PC-3 (cell line): Measurements from ENCODE around the gene GFOD1. TPM values are rescaled to one million over a fixed set of nuclear protein-coding genes. Genes with fewer than 3 reads are reported as not detected.

ENCODE experiments used
- ATAC-seq: fragments of 200-7000 bp; cut with Tn5 transposase; 2 replicates; pipeline ENCODE4 v1.9.1; 2020; ENCODE audit warnings: mild to moderate bottlenecking, moderate library complexity
- BruUV-seq: library from RNA; stranded (reverse); fragments of 400-500 nt; replicated peaks from 2 replicates; lab custom pipeline; 2021; lab: Mats Ljungman, UMichigan
- CTCF ChIA-PET: fragments of 300-600 bp; sonication (Branson Sonifier 250); formaldehyde crosslinking; loops from one replicate; lab custom pipeline; 2022; ENCODE audit warnings: antibody characterized with exemption; lab: Charles Lee
- POLR2A ChIA-PET: fragments of 300-600 bp; sonication (Branson Sonifier 250); formaldehyde crosslinking; loops from one replicate; lab custom pipeline; 2022; ENCODE audit warnings: antibody characterized with exemption; ENCODE audit not compliant: unreplicated experiment; lab: Charles Lee
- DNase-seq: peaks from one replicate; pipeline ENCODE4 v3.0.0-alpha.2; 2015
- H2AFZ ChIP-seq: fragments of 300-600 bp; sonication (generic); 2 replicates; pipeline ENCODE4 v1.6.0; 2016; ENCODE audit warnings: antibody characterized with exemption, low read length
- H3F3A ChIP-seq: fragments of 300-600 bp; sonication (generic); one replicate; pipeline ENCODE4 v1.6.0; 2017; ENCODE audit warnings: antibody characterized with exemption, low read length, control low read depth, mild to moderate bottlenecking; ENCODE audit not compliant: unreplicated experiment
- H3K27ac ChIP-seq: fragments of 300-600 bp; sonication (generic); 2 replicates; pipeline ENCODE4 v1.5.1; 2016; ENCODE audit warnings: mild to moderate bottlenecking, low read length
- H3K27me3 ChIP-seq: fragments of 300-600 bp; sonication (generic); 2 replicates; pipeline ENCODE4 v1.6.1; 2016; ENCODE audit warnings: low read length, mixed read lengths
- H3K36me3 ChIP-seq: fragments of 300-600 bp; sonication (generic); 2 replicates; pipeline ENCODE4 v1.6.1; 2016; ENCODE audit warnings: low read depth, mixed run types, low read length, mixed read lengths
- H3K4me1 ChIP-seq: fragments of 300-600 bp; sonication (generic); 2 replicates; pipeline ENCODE4 v1.5.1; 2016; ENCODE audit warnings: low read length; ENCODE audit not compliant: insufficient read depth
- H3K4me2 ChIP-seq: fragments of 300-600 bp; sonication (generic); 2 replicates; pipeline ENCODE4 v1.6.0; 2016; ENCODE audit warnings: low read length
- H3K4me3 ChIP-seq: fragments of 300-600 bp; sonication (generic); 2 replicates; pipeline ENCODE4 v1.5.1; 2016; ENCODE audit warnings: mild to moderate bottlenecking, low read length, mixed read lengths
- H3K79me2 ChIP-seq: fragments of 300-600 bp; sonication (generic); 2 replicates; pipeline ENCODE4 v1.6.1; 2017; ENCODE audit warnings: low read length, mixed read lengths
- H3K9ac ChIP-seq: fragments of 300-600 bp; sonication (generic); 2 replicates; pipeline ENCODE4 v1.6.0; 2016; ENCODE audit warnings: mild to moderate bottlenecking, low read length
- H3K9me2 ChIP-seq: fragments of 300-600 bp; sonication (generic); replicated peaks from 2 replicates; pipeline ENCODE4 v1.6.1; 2016; ENCODE audit warnings: mixed run types, low read length, mixed read lengths
- H3K9me3 ChIP-seq: fragments of 300-600 bp; sonication (generic); 2 replicates; pipeline ENCODE4 v1.6.1; 2016; ENCODE audit warnings: low read length, mixed read lengths
- H4K20me1 ChIP-seq: fragments of 300-600 bp; sonication (generic); 2 replicates; pipeline ENCODE4 v1.6.1; 2016; ENCODE audit warnings: low read length, mixed read lengths
- CTCF ChIP-seq: fragments of 300-600 bp; sonication (generic); conservative IDR thresholded peaks from 2 replicates; pipeline ENCODE4 v1.5.1; 2017; ENCODE audit warnings: antibody characterized with exemption, low read depth, mild to moderate bottlenecking, low read length
- EZH2 ChIP-seq: fragments of 300-600 bp; sonication (generic); IDR thresholded peaks from one replicate; pipeline ENCODE4 v1.6.1; 2017; ENCODE audit warnings: antibody characterized with exemption, mild to moderate bottlenecking, low read length; ENCODE audit not compliant: unreplicated experiment
- EZH2phosphoT487 ChIP-seq: fragments of 300-600 bp; sonication (generic); IDR thresholded peaks from 2 replicates; pipeline ENCODE4 v1.6.1; 2018; ENCODE audit warnings: mild to moderate bottlenecking, antibody characterized with exemption, low read length, borderline replicate concordance
- intact Hi-C: fragments of 100-400 bp; cut with micrococcal nuclease; formaldehyde crosslinking; loops from 2 replicates; pipeline ENCODE4 v1.9.0; 2023
- total RNA-seq: library from RNA; depleted of rRNA; stranded (reverse); fragments of >200 nt; gene quantifications from 2 replicates; pipeline ENCODE4 v1.2.3, GENCODE V29; 2014

The GFOD1 gene
- total RNA-seq, 1 experiment from 2014 or later: 16.0 TPM

GRCh38 chr6:13446381-13446780 lies 41.0 kb downstream of the GFOD1 start:
- no peaks in the 10 kb centered on the region for H3K9me2 ChIP-seq
- intact Hi-C loops: no loop called here
- H3K4me1 ChIP-seq: no peaks in the 10 kb centered on the region
- H3K36me3 ChIP-seq: no peaks in the 10 kb centered on the region
- no peaks in the 10 kb centered on the region for H3K27me3 ChIP-seq
- no peak overlapping the region for H3K9ac ChIP-seq
- H3K9me3 ChIP-seq: no peaks in the 10 kb centered on the region
- H4K20me1 ChIP-seq: no peaks in the 10 kb centered on the region
- H3K4me2 ChIP-seq: no peak overlapping the region
- CTCF ChIA-PET: no interaction called here
- H3F3A ChIP-seq: no peaks in the 10 kb centered on the region
- 0 out of 2 replicates have a peak, but pooled peaks cover 18% of the 10 kb centered on the region for H3K79me2 ChIP-seq
- no peak overlapping the region for H3K27ac ChIP-seq
- DNase-seq (no peak), ATAC-seq (no peak)
- TF ChIP-seq CTCF (no peak), EZH2 (no peak), EZH2phosphoT487 (no peak)
- H3K4me3 ChIP-seq: no peak overlapping the region
- POLR2A ChIA-PET: no interaction called here
- no TSS peak for BruUV-seq
- H2AFZ ChIP-seq: no peak overlapping the region

- H2AFZ ChIP-seq: no peak overlapping the region
- CTCF ChIA-PET: no interaction called here
Observed at GRCh38 chr6:13445744-13446115, 41.7 kb downstream of the GFOD1 start.

More at GRCh38 chr6:13445744-13446115, 41.7 kb downstream of the GFOD1 start:
- no peak overlapping the region for H3K9ac ChIP-seq
- 0 out of 2 replicates have a peak, but pooled peaks cover 23% of the 10 kb centered on the region for H3K79me2 ChIP-seq
- H3K36me3 ChIP-seq: no peaks in the 10 kb centered on the region
- TF ChIP-seq EZH2phosphoT487 (no peak), CTCF (no peak), EZH2 (no peak)
- POLR2A ChIA-PET: no interaction called here
- DNase-seq (no peak), ATAC-seq (no peak)
- H3K9me2 ChIP-seq: no peaks in the 10 kb centered on the region
- H3K27ac ChIP-seq: no peak overlapping the region
- no peaks in the 10 kb centered on the region for H3K9me3 ChIP-seq
- H3F3A ChIP-seq: no peaks in the 10 kb centered on the region
- no peak overlapping the region for H3K4me2 ChIP-seq
- H3K4me1 ChIP-seq: no peaks in the 10 kb centered on the region
- intact Hi-C loops: no loop called here
- BruUV-seq: no TSS peak
- H3K27me3 ChIP-seq: no peaks in the 10 kb centered on the region
- no peak overlapping the region for H3K4me3 ChIP-seq
- H4K20me1 ChIP-seq: no peaks in the 10 kb centered on the region
